IMR-90 (cell line): Measurements from ENCODE around the gene TOMM20. TPM values are rescaled to one million over a fixed set of nuclear protein-coding genes. Genes with fewer than 3 reads are reported as not detected.

ENCODE experiments used
- ATAC-seq: fragments of 200-7000 bp; cut with Tn5 transposase; 2 replicates; pipeline ENCODE4 v1.9.1; 2020; ENCODE audit warnings: low read depth, mild to moderate bottlenecking, moderate library complexity
- BruUV-seq: library from RNA; stranded (reverse); fragments of 400-500 nt; replicated peaks from 2 replicates; lab custom pipeline; 2021; lab: Mats Ljungman, UMichigan
- CTCF ChIA-PET: fragments of 300-600 bp; formaldehyde crosslinking; extraction: SDS; loops from one replicate; lab custom pipeline; 2021; ENCODE audit warnings: antibody characterized with exemption; lab: Yijun Ruan, JAX
- POLR2A ChIA-PET: fragments of 300-600 bp; sonication (Branson Sonifier 250); formaldehyde crosslinking; loops from one replicate; lab custom pipeline; 2022; ENCODE audit warnings: antibody characterized with exemption; ENCODE audit not compliant: unreplicated experiment; lab: Charles Lee
- DNase-seq: peaks from one replicate; pipeline ENCODE4 v3.0.0; 2013
- H2AFZ ChIP-seq: replicated peaks from 2 replicates; pipeline ENCODE3; 2013; ENCODE audit warnings: low read length, mild to moderate bottlenecking; ENCODE audit not compliant: poor library complexity
- H2AK5ac ChIP-seq: 2 replicates; pipeline ENCODE4 v1.6.1; 2013; ENCODE audit warnings: low read depth, low read length, inconsistent platforms
- H2AK9ac ChIP-seq: replicated peaks from 2 replicates; pipeline ENCODE3; 2013; ENCODE audit warnings: mild to moderate bottlenecking, low read depth, low read length, moderate library complexity; ENCODE audit not compliant: poor library complexity
- H2BK120ac ChIP-seq: 2 replicates; pipeline ENCODE4 v1.6.1; 2013; ENCODE audit warnings: low read depth, low read length, inconsistent platforms
- H2BK15ac ChIP-seq: 3 replicates; pipeline ENCODE4 v1.6.1; 2013; ENCODE audit warnings: low read depth, low read length, inconsistent platforms
- H2BK20ac ChIP-seq: 2 replicates; pipeline ENCODE4 v1.6.1; 2013; ENCODE audit warnings: low read depth, mild to moderate bottlenecking, inconsistent platforms, low read length, moderate library complexity
- H2BK5ac ChIP-seq: 2 replicates; pipeline ENCODE4 v1.6.1; 2013; ENCODE audit warnings: mild to moderate bottlenecking, low read depth, low read length, inconsistent platforms; ENCODE audit not compliant: poor library complexity, severe bottlenecking
- H3K14ac ChIP-seq: replicated peaks from 2 replicates; pipeline ENCODE4 v1.6.1; 2013; ENCODE audit warnings: low read depth, low read length, inconsistent platforms
- H3K18ac ChIP-seq: 2 replicates; pipeline ENCODE4 v1.6.1; 2013; ENCODE audit warnings: low read depth, low read length, control low read depth
- H3K23ac ChIP-seq: 2 replicates; pipeline ENCODE4 v1.6.1; 2013; ENCODE audit warnings: low read depth, low read length, inconsistent platforms
- H3K27ac ChIP-seq: 2 replicates; pipeline ENCODE4 v1.5.1; 2013; ENCODE audit warnings: mild to moderate bottlenecking, control low read depth, low read length; ENCODE audit not compliant: insufficient read depth
- H3K27me3 ChIP-seq: 2 replicates; pipeline ENCODE4 v1.6.1; 2013; ENCODE audit warnings: low read length; ENCODE audit not compliant: control insufficient read depth, insufficient read depth
- H3K36me3 ChIP-seq: 2 replicates; pipeline ENCODE4 v1.6.1; 2013; ENCODE audit warnings: low read length, mixed read lengths; ENCODE audit not compliant: control insufficient read depth, insufficient read depth
- H3K4ac ChIP-seq: 2 replicates; pipeline ENCODE4 v1.6.1; 2013; ENCODE audit warnings: low read depth, low read length, inconsistent platforms
- H3K4me1 ChIP-seq: 2 replicates; pipeline ENCODE4 v1.6.1; 2013; ENCODE audit warnings: low read length, mixed read lengths; ENCODE audit not compliant: control insufficient read depth, insufficient read depth
- H3K4me2 ChIP-seq: 2 replicates; pipeline ENCODE4 v1.6.1; 2013; ENCODE audit warnings: low read depth, mild to moderate bottlenecking, control low read depth, low read length, moderate library complexity
- H3K4me3 ChIP-seq: 2 replicates; pipeline ENCODE4 v1.5.1; 2013; ENCODE audit warnings: low read depth, mild to moderate bottlenecking, control low read depth, low read length, moderate library complexity; ENCODE audit not compliant: insufficient read depth
- H3K56ac ChIP-seq: 2 replicates; pipeline ENCODE4 v1.6.1; 2013; ENCODE audit warnings: low read length, inconsistent platforms; ENCODE audit not compliant: insufficient read depth; ENCODE audit errors: extremely low read depth
- H3K79me1 ChIP-seq, 2 experiments: 2 replicates each; pipeline ENCODE4 v1.6.1; 2013; ENCODE audit warnings: low read length in 2 of 2, inconsistent platforms in 1 of 2, low read depth in 1 of 2
- H3K9ac ChIP-seq: 2 replicates; pipeline ENCODE4 v1.6.1; 2013; ENCODE audit warnings: low read depth, low read length, control low read depth
- H3K9me1 ChIP-seq: 2 replicates; pipeline ENCODE4 v1.6.1; 2013; ENCODE audit warnings: low read length, inconsistent platforms; ENCODE audit not compliant: insufficient read depth
- H3K9me3 ChIP-seq: 2 replicates; pipeline ENCODE4 v1.6.1; 2013; ENCODE audit warnings: low read length; ENCODE audit not compliant: control insufficient read depth, insufficient read depth
- H4K20me1 ChIP-seq: 2 replicates; pipeline ENCODE4 v1.6.1; 2013; ENCODE audit warnings: low read length, inconsistent platforms; ENCODE audit not compliant: insufficient read depth
- H4K5ac ChIP-seq: 2 replicates; pipeline ENCODE4 v1.6.1; 2013; ENCODE audit warnings: mild to moderate bottlenecking, low read depth, low read length, control low read depth
- H4K8ac ChIP-seq, 2 experiments: 2 replicates each; pipeline ENCODE4 v1.6.1; 2013; ENCODE audit warnings: low read depth in 2 of 2, low read length in 2 of 2, control low read depth in 1 of 2, inconsistent platforms in 1 of 2
- H4K91ac ChIP-seq: 2 replicates; pipeline ENCODE4 v1.6.1; 2013; ENCODE audit warnings: low read depth, low read length, inconsistent platforms; ENCODE audit not compliant: insufficient read depth
- BHLHE40 ChIP-seq: fragments of 150-350 bp; IDR thresholded peaks from 2 replicates; pipeline ENCODE4 v1.6.1; 2016; ENCODE audit warnings: mild to moderate bottlenecking, low read depth, low read length
- CEBPB ChIP-seq: IDR thresholded peaks from 2 replicates; pipeline ENCODE4 v1.6.1; 2012; ENCODE audit warnings: low read depth, low read length, improper control_type of control experiment
- CHD1 ChIP-seq: IDR thresholded peaks from 2 replicates; pipeline ENCODE4 v1.6.1; 2012; ENCODE audit warnings: low read depth, low read length, improper control_type of control experiment
- CTCF ChIP-seq: conservative IDR thresholded peaks from 2 replicates; pipeline ENCODE4 v1.5.1; 2012; ENCODE audit warnings: mild to moderate bottlenecking, low read depth, low read length, improper control_type of control experiment
- ELK1 ChIP-seq: fragments of 150-350 bp; IDR thresholded peaks from 2 replicates; pipeline ENCODE4 v1.6.1; 2016; ENCODE audit warnings: low read depth, mild to moderate bottlenecking, low read length, moderate library complexity, borderline replicate concordance
- FOS ChIP-seq: fragments of 150-350 bp; IDR thresholded peaks from 2 replicates; pipeline ENCODE4 v1.6.1; 2016; ENCODE audit warnings: low read depth, low read length
- MAFK ChIP-seq: IDR thresholded peaks from 2 replicates; pipeline ENCODE4 v1.6.1; 2012; ENCODE audit warnings: low read depth, low read length, improper control_type of control experiment
- MAZ ChIP-seq: IDR thresholded peaks from 2 replicates; pipeline ENCODE4 v1.6.1; 2012; ENCODE audit warnings: low read depth, mild to moderate bottlenecking, low read length, improper control_type of control experiment, moderate library complexity, borderline replicate concordance
- MXI1 ChIP-seq: IDR thresholded peaks from 2 replicates; pipeline ENCODE4 v1.6.1; 2012; ENCODE audit warnings: low read depth, mild to moderate bottlenecking, low read length, moderate library complexity, borderline replicate concordance
- NFE2L2 ChIP-seq: fragments of 150-350 bp; IDR thresholded peaks from 2 replicates; pipeline ENCODE4 v1.6.1; 2016; ENCODE audit warnings: low read depth, mild to moderate bottlenecking, low read length
- POLR2A ChIP-seq: IDR thresholded peaks from 2 replicates; pipeline ENCODE4 v1.6.1; 2012; ENCODE audit warnings: mild to moderate bottlenecking, low read depth, low read length
- RAD21 ChIP-seq: IDR thresholded peaks from 2 replicates; pipeline ENCODE4 v1.6.1; 2012; ENCODE audit warnings: low read length, improper control_type of control experiment
- RCOR1 ChIP-seq: IDR thresholded peaks from 2 replicates; pipeline ENCODE4 v1.6.1; 2012; ENCODE audit warnings: mild to moderate bottlenecking, low read length, improper control_type of control experiment; ENCODE audit not compliant: insufficient replicate concordance
- RFX5 ChIP-seq: IDR thresholded peaks from 2 replicates; pipeline ENCODE4 v1.8.0; 2012; ENCODE audit warnings: low read depth, mild to moderate bottlenecking, low read length, moderate library complexity
- SMC3 ChIP-seq: fragments of 150-350 bp; IDR thresholded peaks from 2 replicates; pipeline ENCODE4 v1.6.1; 2016; ENCODE audit warnings: low read depth, mild to moderate bottlenecking, antibody characterized with exemption, low read length, moderate library complexity
- USF2 ChIP-seq: fragments of 150-350 bp; IDR thresholded peaks from 2 replicates; pipeline ENCODE4 v1.6.1; 2017; ENCODE audit warnings: mild to moderate bottlenecking, antibody characterized with exemption, low read length, low read depth
- dilution Hi-C: fragments of 300-500 bp; cut with HindIII; formaldehyde crosslinking; loops from one replicate; pipeline ENCODE4 v1.14.3; 2018; ENCODE audit warnings: low sequenced_read_pairs; ENCODE audit not compliant: unreplicated experiment
- in situ Hi-C: fragments of 300-500 bp; cut with MboI; formaldehyde crosslinking; loops from 3 replicates; pipeline ENCODE4 v1.14.3; 2019; ENCODE audit warnings: low sequenced_read_pairs, inconsistent platforms, mixed read lengths
- intact Hi-C: fragments of 100-400 bp; cut with micrococcal nuclease; formaldehyde crosslinking; loops from 2 replicates; pipeline ENCODE4 v1.10.0; 2022
- polyA plus RNA-seq, 3 experiments: library from polyadenylated mRNA; depleted of rRNA; stranded (reverse); fragments of >200 nt; gene quantifications; 2 replicates each; pipeline ENCODE4 v1.2.3, GENCODE V29; 2012; ENCODE audit warnings: low replicate concordance in 1 of 3
- total RNA-seq: library from RNA; depleted of rRNA; stranded (reverse); fragments of >200 nt; gene quantifications from 2 replicates; pipeline ENCODE4 v1.2.3, GENCODE V29; 2012

TOMM20 gene
- total and polyA plus RNA-seq, 2 of the 4 experiments (the other 2 are of a cell fraction), result 75.3 to 84.4 TPM

GRCh38 chr1:235169986-235170385 lies 41.3 kb upstream of the TOMM20 start:
- dilution Hi-C loops (no loop called here), intact Hi-C loops (no loop called here), in situ Hi-C loops (no loop called here)
- no peak overlapping the region for H2BK5ac ChIP-seq
- H2BK120ac ChIP-seq, result no peak overlapping the region
- H3K23ac ChIP-seq, result no peak overlapping the region
- H4K20me1 ChIP-seq, result no peaks in the 10 kb centered on the region
- CTCF ChIA-PET, result no interaction called here
- no peak overlapping the region for H4K5ac ChIP-seq
- peaks cover 39% of the 10 kb centered on the region for H3K36me3 ChIP-seq
- no peak overlapping the region for H3K18ac ChIP-seq
- no peak overlapping the region for H4K8ac ChIP-seq
- no peaks in the 10 kb centered on the region for H3K9me1 ChIP-seq
- TF ChIP-seq MAFK, result no peak
- no peak for TF ChIP-seq CTCF
- TF ChIP-seq BHLHE40, result no peak
- TF ChIP-seq USF2, result no peak
- TF ChIP-seq FOS, result no peak
- no peak for TF ChIP-seq CEBPB
- no peak for TF ChIP-seq RCOR1
- no peak for TF ChIP-seq POLR2A
- TF ChIP-seq CHD1, result no peak
- no peak for TF ChIP-seq RFX5
- TF ChIP-seq ELK1, result no peak
- TF ChIP-seq MXI1, result no peak
- TF ChIP-seq MAZ, result no peak
- no peak for TF ChIP-seq NFE2L2
- TF ChIP-seq RAD21, result no peak
- no peak for TF ChIP-seq SMC3
- no peaks in the 10 kb centered on the region for H3K9me3 ChIP-seq
- no peak overlapping the region for H3K27ac ChIP-seq
- H3K4me3 ChIP-seq, result no peak overlapping the region
- no peaks in the 10 kb centered on the region for H3K27me3 ChIP-seq
- H2BK15ac ChIP-seq, result no peak overlapping the region
- H3K56ac ChIP-seq, result no peak overlapping the region
- POLR2A ChIA-PET, result no interaction called here
- peaks cover 0 to 5% of the 10 kb centered on the region in 2 experiments; a peak in 1 of 4 replicates for H3K79me1 ChIP-seq
- H3K9ac ChIP-seq, result no peak overlapping the region
- H4K91ac ChIP-seq, result no peak overlapping the region
- DNase-seq, result no peak
- H2AK9ac ChIP-seq, result no peak overlapping the region
- H3K4ac ChIP-seq, result no peak overlapping the region
- BruUV-seq, result no TSS peak
- no peak overlapping the region for H2AFZ ChIP-seq
- no peak for ATAC-seq
- H2AK5ac ChIP-seq, result no peak overlapping the region
- H3K4me2 ChIP-seq, result no peak overlapping the region
- H3K14ac ChIP-seq, result no peak overlapping the region
- H3K4me1 ChIP-seq, result no peaks in the 10 kb centered on the region
- no peak overlapping the region for H2BK20ac ChIP-seq
